GM12892 (cell line): ENCODE measurements around the gene FBLN2.

Source experiments
- POLR2A ChIP-seq: IDR thresholded peaks from 2 replicates; pipeline ENCODE4 v1.6.1; 2011; ENCODE audit warnings: low read depth, low read length, control low read depth
- POLR2AphosphoS5 ChIP-seq: IDR thresholded peaks from 2 replicates; pipeline ENCODE4 v1.6.1; 2011; ENCODE audit warnings: low read depth, low read length, control low read depth
- TAF1 ChIP-seq: IDR thresholded peaks from 2 replicates; pipeline ENCODE4 v1.6.1; 2011; ENCODE audit warnings: low read depth, mild to moderate bottlenecking, control low read depth, low read length, borderline replicate concordance

GRCh38 chr3:13536832-13537231 is 12.1 kb upstream of the FBLN2 start:
- TF ChIP-seq POLR2AphosphoS5 (no peak), POLR2A (no peak), TAF1 (no peak)
